Left kidney (tissue), 2 donors: ENCODE results near the gene RSPH10B2. TPM values are rescaled to one million over a fixed set of nuclear protein-coding genes. Genes with fewer than 3 reads are reported as not detected.
"Not testable (repeated sequence)": the region's sequence is repeated elsewhere in the genome, so short reads cannot be mapped to it uniquely, and the experiment has no call there.

Source experiments
- DNase-seq: peaks from one replicate; pipeline ENCODE4 v3.0.0-alpha.2; 2013
- polyA plus RNA-seq: library from polyadenylated mRNA; unstranded; fragments of 120-200 nt; gene quantifications from one replicate; pipeline ENCODE4 v1.2.1, GENCODE V29; 2013; ENCODE audit not compliant: insufficient read length

RSPH10B2 gene
- polyA plus RNA-seq, 1 donor, result 1.6 TPM

GRCh38 chr7:6781581-6781980 lies 27.7 kb downstream of the RSPH10B2 start:
- not testable (repeated sequence) for DNase-seq

- not testable (repeated sequence) for DNase-seq
Observed at GRCh38 chr7:6789353-6789752, 35.5 kb downstream of the RSPH10B2 start.

GRCh38 chr7:6792113-6792872 lies 38.4 kb downstream of the RSPH10B2 start:
- peak; percentile 29 for DNase-seq

GRCh38 chr7:6794276-6794675 lies 40.4 kb downstream of the RSPH10B2 start:
- not testable (repeated sequence) for DNase-seq

- DNase-seq, result not testable (repeated sequence)
Observed at GRCh38 chr7:6797218-6797617, 43.3 kb downstream of the RSPH10B2 start.

- not testable (repeated sequence) for DNase-seq
Observed at GRCh38 chr7:6798047-6798446, 44.1 kb downstream of the RSPH10B2 start.

- DNase-seq, result not testable (repeated sequence)
Observed at GRCh38 chr7:6799887-6800286, 46.0 kb downstream of the RSPH10B2 start.

- DNase-seq, result not testable (repeated sequence)
Observed at GRCh38 chr7:6800331-6800730, 46.4 kb downstream of the RSPH10B2 start.

GRCh38 chr7:6807393-6807918 lies 53.6 kb downstream of the RSPH10B2 start:
- DNase-seq, result not testable (repeated sequence)

- DNase-seq, result not testable (repeated sequence)
Observed at GRCh38 chr7:6807959-6808358, 54.1 kb downstream of the RSPH10B2 start.

GRCh38 chr7:6813011-6813410 lies 59.1 kb downstream of the RSPH10B2 start:
- DNase-seq, result not testable (repeated sequence)

GRCh38 chr7:6815470-6815869 lies 61.6 kb downstream of the RSPH10B2 start:
- peak; percentile 10 for DNase-seq

GRCh38 chr7:6821622-6822021 lies 67.7 kb downstream of the RSPH10B2 start:
- DNase-seq, result not testable (repeated sequence)

GRCh38 chr7:6825236-6826125 lies 71.6 kb downstream of the RSPH10B2 start:
- not testable (repeated sequence) for DNase-seq

GRCh38 chr7:6826151-6826550 lies 72.2 kb downstream of the RSPH10B2 start, which contains the start of gene CCZ1B:
Gene CCZ1B, minus strand, starts transcription at chr7:6826275. Its CDS starts 78 bp downstream, at chr7:6826197.
- peak; percentile 64 for DNase-seq

- not testable (repeated sequence) for DNase-seq
Observed at GRCh38 chr7:6827180-6827579, 73.3 kb downstream of the RSPH10B2 start.

GRCh38 chr7:6829616-6830015 lies 75.7 kb downstream of the RSPH10B2 start:
- DNase-seq, result not testable (repeated sequence)

GRCh38 chr7:6830026-6830425 lies 76.1 kb downstream of the RSPH10B2 start:
- not testable (repeated sequence) for DNase-seq

- DNase-seq, result no peak
Observed at GRCh38 chr7:6831018-6831725, 77.3 kb downstream of the RSPH10B2 start.

- no peak for DNase-seq
Observed at GRCh38 chr7:6833636-6834035, 79.7 kb downstream of the RSPH10B2 start.

- not testable (repeated sequence) for DNase-seq
Observed at GRCh38 chr7:6835521-6835920, 81.6 kb downstream of the RSPH10B2 start.

GRCh38 chr7:6837081-6837480 lies 83.2 kb downstream of the RSPH10B2 start:
- DNase-seq, result not testable (repeated sequence)
